ENCODE measurements around the gene AGAP1.

DNA sequence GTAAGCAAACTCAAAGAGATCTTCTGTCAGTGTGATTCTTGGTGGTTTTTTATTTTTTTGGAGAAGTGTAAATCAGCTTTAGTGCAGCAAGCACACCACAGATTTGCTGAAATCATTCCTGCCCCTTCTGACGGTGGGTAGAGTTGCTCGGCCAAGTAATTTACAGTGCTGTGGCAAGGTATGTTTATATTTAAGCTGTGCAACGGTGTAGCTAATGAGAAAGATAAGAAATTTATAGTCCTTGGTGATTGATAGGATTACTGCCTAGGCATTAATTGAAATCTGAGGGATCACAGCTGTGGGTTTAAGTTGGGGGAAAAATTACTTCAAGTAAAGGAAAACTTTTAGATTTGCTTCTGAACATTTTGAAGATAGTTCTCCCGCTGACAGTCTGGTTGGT is 286.6 kb downstream of the AGAP1 start:
- TF ChIP-seq POLR2A (IDR thresholded peaks at IDR 0.05) = no peak
- TF ChIP-seq, protein P1, sequence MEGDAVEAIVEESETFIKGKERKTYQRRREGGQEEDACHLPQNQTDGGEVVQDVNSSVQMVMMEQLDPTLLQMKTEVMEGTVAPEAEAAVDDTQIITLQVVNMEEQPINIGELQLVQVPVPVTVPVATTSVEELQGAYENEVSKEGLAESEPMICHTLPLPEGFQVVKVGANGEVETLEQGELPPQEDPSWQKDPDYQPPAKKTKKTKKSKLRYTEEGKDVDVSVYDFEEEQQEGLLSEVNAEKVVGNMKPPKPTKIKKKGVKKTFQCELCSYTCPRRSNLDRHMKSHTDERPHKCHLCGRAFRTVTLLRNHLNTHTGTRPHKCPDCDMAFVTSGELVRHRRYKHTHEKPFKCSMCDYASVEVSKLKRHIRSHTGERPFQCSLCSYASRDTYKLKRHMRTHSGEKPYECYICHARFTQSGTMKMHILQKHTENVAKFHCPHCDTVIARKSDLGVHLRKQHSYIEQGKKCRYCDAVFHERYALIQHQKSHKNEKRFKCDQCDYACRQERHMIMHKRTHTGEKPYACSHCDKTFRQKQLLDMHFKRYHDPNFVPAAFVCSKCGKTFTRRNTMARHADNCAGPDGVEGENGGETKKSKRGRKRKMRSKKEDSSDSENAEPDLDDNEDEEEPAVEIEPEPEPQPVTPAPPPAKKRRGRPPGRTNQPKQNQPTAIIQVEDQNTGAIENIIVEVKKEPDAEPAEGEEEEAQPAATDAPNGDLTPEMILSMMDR (IDR thresholded peaks at IDR 0.05) = no peak

All from right lobe of liver (tissue), 4 donors.